Stomach (tissue), 9 donors: Measurements from ENCODE around the gene UNC45A. TPM values are rescaled to one million over a fixed set of nuclear protein-coding genes. Genes with fewer than 3 reads are reported as not detected.
A peak's percentile ranks its signal among the peaks of the same experiment; 100 is the strongest.

Experiments used
- DNase-seq, 2 donors: peaks; one replicate each; pipeline versions ENCODE4 v3.0.0 to v3.0.0-alpha.2; 2013 to 2019
- H3K27ac ChIP-seq, 5 donors: fragments of 200-600 bp in 4 of 5; sonication (generic) in 4 of 5; one replicate each; pipeline ENCODE4 v1.5.1; 2013 to 2019; ENCODE audit warnings: mild to moderate bottlenecking in 1 of 5, moderate library complexity in 1 of 5
- H3K27me3 ChIP-seq, 3 donors: fragments of 200-600 bp; sonication (generic); one replicate each; pipeline ENCODE4 v1.5.1; 2017 to 2019; ENCODE audit warnings: mixed run types in 1 of 3
- H3K36me3 ChIP-seq, 4 donors: fragments of 200-600 bp; sonication (generic); 1 replicate in 3 of 4; 2 replicates in 1 of 4; pipeline ENCODE4 v1.5.1; 2016 to 2019
- H3K4me1 ChIP-seq, 4 donors: fragments of 200-600 bp; sonication (generic); one replicate each; pipeline ENCODE4 v1.5.1; 2016 to 2019
- H3K4me3 ChIP-seq, 4 donors: fragments of 200-600 bp; sonication (generic) in 3 of 4; one replicate each; pipeline ENCODE4 v1.5.1; 2016 to 2019; ENCODE audit warnings: mild to moderate bottlenecking in 1 of 4
- H3K9me3 ChIP-seq, 4 donors: fragments of 200-600 bp; sonication (generic); one replicate each; pipeline ENCODE4 v1.5.1; 2016 to 2019
- CTCF ChIP-seq, 7 experiments: fragments of 450-650 bp in 4 of 7; fragments of 200-600 bp in 3 of 7; sonication (generic) in 3 of 7; IDR thresholded peaks; one replicate each; pipeline ENCODE4 v1.5.1; 2016 to 2019; ENCODE audit warnings: antibody characterized with exemption in 7 of 7, control low read depth in 2 of 7, mild to moderate bottlenecking in 1 of 7
- EP300 ChIP-seq: sonication (generic); formaldehyde crosslinking; IDR thresholded peaks from one replicate; pipeline ENCODE4 v1.6.1; 2017; ENCODE audit warnings: antibody characterized with exemption
- POLR2A ChIP-seq, 4 donors: fragments of 450-650 bp; IDR thresholded peaks; one replicate each; pipeline ENCODE4 v1.6.1; 2016; ENCODE audit warnings: antibody characterized with exemption in 4 of 4, control low read depth in 2 of 4, mild to moderate bottlenecking in 1 of 4, moderate library complexity in 1 of 4
- POLR2AphosphoS5 ChIP-seq, 3 donors: sonication (generic); formaldehyde crosslinking; IDR thresholded peaks; one replicate each; pipeline ENCODE4 v1.6.1; 2016; ENCODE audit warnings: antibody characterized with exemption in 3 of 3
- WGBS, 5 donors: extraction: QIAGEN DNeasy Blood & Tissue Kit in 3 of 5; methylation state at CpG; one replicate each; pipeline versions ENCODE4 v1.1.5 to v1.1.7; 2013 to 2018; 5-methylcytosine and 5-hydroxymethylcytosine counted together
- intact Hi-C: fragments of 100-400 bp; cut with DNase I; formaldehyde crosslinking; loops from one replicate; pipeline ENCODE4 v1.15.1; 2023; ENCODE audit warnings: low total_unique reads
- polyA plus RNA-seq, 3 donors: library from polyadenylated mRNA; stranded (reverse); fragments of 200-250 nt; gene quantifications; one replicate each; pipeline ENCODE4 v1.2.3, GENCODE V29; 2013
- total RNA-seq, 5 donors: library from RNA; depleted of rRNA; stranded (reverse); fragments of >200 nt; gene quantifications; one replicate each; pipeline versions ENCODE4 v1.1.0 to v1.2.3, GENCODE V29; 2014 to 2016
- donor health status: healthy with polysubstance abuse.
- donor health status: Bipolar disorder and iron deficiency.
- donor health status: healthy.

The UNC45A gene
- total and polyA plus RNA-seq, 8 donors: 28.0 to 63.8 (median 43.0) TPM

DNA sequence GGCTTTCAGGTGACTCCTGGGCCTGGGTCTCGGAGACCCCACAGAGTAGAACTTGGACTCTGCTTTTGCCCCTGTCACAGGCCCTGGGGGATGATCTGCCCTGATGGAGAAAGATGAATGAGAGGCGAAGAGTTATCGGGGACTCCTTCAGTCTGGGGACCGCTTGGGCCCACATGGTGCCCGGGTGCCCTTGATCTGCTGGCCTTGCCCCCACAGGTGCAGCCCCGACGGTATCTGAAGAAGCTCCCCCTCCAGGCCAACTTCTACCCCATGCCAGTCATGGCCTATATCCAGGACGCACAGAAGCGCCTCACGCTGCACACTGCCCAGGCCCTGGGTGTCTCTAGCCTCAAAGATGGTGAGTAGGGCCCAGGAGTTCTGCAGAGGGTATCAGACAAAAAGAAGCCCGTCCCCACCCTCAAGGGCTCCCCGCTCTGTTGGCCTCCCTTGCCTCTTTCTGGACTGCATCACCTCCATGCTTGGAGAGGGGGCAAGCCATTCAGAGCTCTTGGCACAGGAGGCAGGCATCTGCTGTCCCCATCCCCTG lies 21.6 kb upstream of the UNC45A start:
- DNase-seq: no peak
- peaks cover 86 to 100% (median 100%) of the 10 kb centered on the region in 4 donors for H3K36me3 ChIP-seq

GRCh38 chr15:90914305-90915080 lies 20.6 kb upstream of the UNC45A start:
- DNase-seq: no peak
- WGBS, 5 donors: 87 to 92% (median 91%) methylated on average over 12 to 22 of the region's 22 CpGs
- Histone ChIP-seq H3K4me1 (no peaks in the 10 kb centered on the region), H3K27me3 (no peaks in the 10 kb centered on the region), H3K4me3 (no peak overlapping the region), H3K27ac (peak overlapping the region in 2 of 5 donors; percentile 66 to 67), H3K9me3 (no peaks in the 10 kb centered on the region), H3K36me3 (peaks cover 87 to 100% (median 100%) of the 10 kb centered on the region in 4 donors)
- TF ChIP-seq POLR2AphosphoS5 (IDR thresholded peaks at IDR 0.05) (no peak), CTCF (IDR thresholded peaks at IDR 0.05) (no peak), POLR2A (IDR thresholded peaks at IDR 0.05) (no peak), EP300 (no peak)
- intact Hi-C loops: no loop called here

More for the DNA sequence above, 21.6 kb upstream of the UNC45A start:
- intact Hi-C loops: no loop called here
- Histone ChIP-seq H3K4me3 (no peak overlapping the region), H3K4me1 (no peaks in the 10 kb centered on the region), H3K9me3 (no peaks in the 10 kb centered on the region), H3K27ac (peak overlapping the region in 2 of 5 donors; percentile 66 to 67), H3K27me3 (no peaks in the 10 kb centered on the region)
- no peak for TF ChIP-seq CTCF (IDR thresholded peaks at IDR 0.05)
- no peak for TF ChIP-seq POLR2AphosphoS5 (IDR thresholded peaks at IDR 0.05)
- no peak for TF ChIP-seq EP300
- TF ChIP-seq POLR2A (IDR thresholded peaks at IDR 0.05): no peak
- WGBS, 5 donors: 85 to 95% (median 93%) methylated on average over 9 to 12 of the region's 12 CpGs

- peaks cover 87 to 100% (median 100%) of the 10 kb centered on the region in 4 donors for H3K36me3 ChIP-seq
- intact Hi-C loops: no loop called here
- no peaks in the 10 kb centered on the region for H3K27me3 ChIP-seq
- TF ChIP-seq EP300 (no peak), POLR2AphosphoS5 (IDR thresholded peaks at IDR 0.05) (no peak), POLR2A (IDR thresholded peaks at IDR 0.05) (no peak), CTCF (IDR thresholded peaks at IDR 0.05) (no peak)
- no peak overlapping the region for H3K4me3 ChIP-seq
- WGBS, 5 donors: 78 to 87% (median 84%) methylated on average over 7 of the region's 7 CpGs
- DNase-seq: no peak
- H3K27ac ChIP-seq: peak overlapping the region in 4 of 5 donors; percentile 5 to 67 (median 51)
- H3K4me1 ChIP-seq: no peaks in the 10 kb centered on the region
- no peaks in the 10 kb centered on the region for H3K9me3 ChIP-seq
Measured at GRCh38 chr15:90915216-90915807, 19.8 kb upstream of the UNC45A start.

- DNase-seq: peak in 1 of 2 donors; percentile 50
- intact Hi-C loops: no loop called here
- H3K9me3 ChIP-seq: no peaks in the 10 kb centered on the region
- TF ChIP-seq CTCF (IDR thresholded peaks at IDR 0.05) (no peak), EP300 (no peak), POLR2AphosphoS5 (IDR thresholded peaks at IDR 0.05) (no peak), POLR2A (IDR thresholded peaks at IDR 0.05) (no peak)
- H3K4me3 ChIP-seq: peak overlapping the region in 1 of 4 donors; percentile 18
- no peaks in the 10 kb centered on the region for H3K4me1 ChIP-seq
- peaks cover 85 to 100% (median 100%) of the 10 kb centered on the region in 4 donors for H3K36me3 ChIP-seq
- WGBS, 5 donors: 70 to 85% (median 79%) methylated on average over 22 to 25 of the region's 25 CpGs
- H3K27ac ChIP-seq: peak overlapping the region in 4 of 5 donors; percentile 5 to 67 (median 51)
- H3K27me3 ChIP-seq: no peaks in the 10 kb centered on the region
Measured at GRCh38 chr15:90915808-90916440, 19.2 kb upstream of the UNC45A start.
